Lung microvascular endothelial cell (primary cell): Measurements from ENCODE around the gene CACNA1S. TPM values are rescaled to one million over a fixed set of nuclear protein-coding genes. Genes with fewer than 3 reads are reported as not detected.

Experiments used
- DNase-seq, 2 donors: peaks; one replicate each; pipeline versions ENCODE4 v3.0.0 to v3.0.0-alpha.2; 2010; ENCODE audit warnings: low read depth in 2 of 2
- total RNA-seq: library from RNA; depleted of rRNA; stranded (reverse); fragments of >200 nt; gene quantifications from 2 replicates; pipeline ENCODE4 v1.2.1, GENCODE V29; 2014

CACNA1S gene
- total RNA-seq, result not detected in 2 replicates

DNA sequence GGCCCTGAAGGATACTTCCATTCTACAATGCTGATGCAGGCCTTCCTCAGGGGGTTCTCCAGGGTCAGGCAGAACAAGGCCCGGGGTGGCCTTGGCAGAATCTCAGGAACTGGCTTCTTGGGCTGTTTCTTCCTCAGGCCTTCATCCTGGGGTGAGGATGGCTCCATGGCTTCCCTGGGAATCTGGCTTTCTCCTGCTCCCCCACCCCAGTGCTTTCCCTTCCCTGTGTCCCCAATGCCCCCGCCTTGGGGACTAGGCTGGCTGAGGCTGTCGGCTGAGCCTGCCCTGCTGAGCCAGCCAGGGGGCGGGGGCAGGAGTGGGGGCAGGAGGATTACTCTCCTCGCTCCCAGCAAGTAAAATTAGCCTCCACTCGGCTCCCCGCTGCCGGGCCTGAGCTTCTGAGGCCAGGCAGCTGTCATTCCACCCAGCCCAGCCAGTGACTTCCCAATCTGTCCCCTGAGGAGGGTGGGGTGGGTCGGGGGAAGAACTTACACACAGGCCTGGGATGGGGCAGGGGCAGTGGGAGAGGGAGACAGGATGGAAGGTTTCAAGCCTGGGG, at the start of gene CACNA1S:
CACNA1S (minus strand) TSS at position 254 of the 559 bp plus-strand sequence; CDS start at position 167, 87 bp downstream.
- no peak for DNase-seq

DNA sequence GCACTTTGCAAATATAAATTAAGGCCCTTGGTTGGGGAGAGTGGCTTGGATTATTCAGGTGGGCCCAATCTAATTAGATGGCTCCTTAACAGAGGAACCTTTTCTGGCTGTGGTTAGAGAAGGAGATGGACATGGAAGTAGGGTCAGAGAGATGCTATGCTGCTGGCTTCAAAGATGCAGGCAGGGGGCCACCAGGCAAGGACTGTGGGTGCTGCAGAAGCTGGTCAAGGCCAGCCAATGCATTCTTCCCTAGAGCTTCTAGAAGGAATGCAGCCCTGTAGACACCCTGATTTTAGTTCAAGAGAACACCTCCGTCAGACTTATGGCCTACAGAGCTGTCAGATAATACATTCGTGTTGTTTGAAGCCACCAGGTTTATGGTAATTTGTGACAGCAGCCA, 45.7 kb upstream of the CACNA1S start:
- DNase-seq, result no peak

DNA sequence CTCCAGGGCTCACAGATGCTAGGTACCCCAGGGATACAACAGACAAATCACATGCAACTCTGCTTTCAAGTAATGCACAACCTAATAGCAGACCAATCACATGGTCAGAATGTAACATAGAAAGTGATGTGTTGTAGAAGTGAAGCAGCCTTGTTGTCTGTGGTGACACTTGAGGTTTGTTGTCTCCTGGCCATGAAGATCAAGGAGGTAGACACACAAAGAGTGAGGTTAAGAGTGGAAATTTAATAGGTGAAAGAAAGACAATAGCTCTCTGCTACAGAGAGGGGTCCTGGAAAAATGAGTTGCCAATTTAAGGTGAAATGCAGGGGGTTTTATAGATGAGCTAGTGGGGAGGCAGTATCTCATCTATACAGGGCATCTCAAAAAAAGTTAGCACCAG, 44.6 kb upstream of the CACNA1S start:
- DNase-seq, result no peak

DNA sequence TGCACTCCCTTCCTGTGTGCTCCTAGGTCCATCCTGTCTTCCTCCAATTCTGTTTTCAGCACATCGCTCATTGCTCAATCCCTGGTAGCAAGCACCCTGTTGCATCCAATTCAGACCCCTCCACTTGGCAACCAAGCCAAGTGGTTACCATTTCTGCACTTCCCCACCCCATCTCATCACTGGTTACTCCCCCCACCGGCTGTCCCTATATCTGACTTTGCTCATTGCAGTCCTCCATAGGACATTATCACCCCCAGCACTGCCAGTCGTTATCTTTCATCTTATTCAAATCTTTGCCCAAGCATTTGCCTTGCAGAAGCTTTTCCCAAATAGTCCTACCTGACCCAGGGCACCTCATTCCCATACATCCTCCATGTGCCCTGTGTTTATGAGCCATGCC, 44.1 kb upstream of the CACNA1S start:
- no peak for DNase-seq

DNA sequence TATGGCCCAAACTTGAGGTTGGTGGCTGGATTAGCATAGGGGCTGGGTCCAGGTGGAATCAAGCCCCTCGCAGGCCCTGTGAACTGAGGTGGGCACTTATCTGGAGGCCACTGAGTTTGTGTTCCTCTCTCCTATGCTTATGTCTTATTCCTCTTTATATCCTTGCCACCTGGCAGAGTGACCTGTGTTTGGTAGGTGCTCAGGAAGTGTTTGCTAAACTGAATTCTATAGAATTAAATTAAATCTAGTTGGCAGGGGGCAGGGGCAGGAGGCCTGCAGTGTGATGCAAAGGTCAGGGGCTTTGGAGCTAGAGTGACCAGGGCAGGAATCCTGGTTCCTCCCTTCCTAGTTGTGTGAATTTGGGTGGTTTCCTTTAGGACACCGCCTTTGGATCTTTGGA, 43.1 kb upstream of the CACNA1S start:
- no peak for DNase-seq

DNA sequence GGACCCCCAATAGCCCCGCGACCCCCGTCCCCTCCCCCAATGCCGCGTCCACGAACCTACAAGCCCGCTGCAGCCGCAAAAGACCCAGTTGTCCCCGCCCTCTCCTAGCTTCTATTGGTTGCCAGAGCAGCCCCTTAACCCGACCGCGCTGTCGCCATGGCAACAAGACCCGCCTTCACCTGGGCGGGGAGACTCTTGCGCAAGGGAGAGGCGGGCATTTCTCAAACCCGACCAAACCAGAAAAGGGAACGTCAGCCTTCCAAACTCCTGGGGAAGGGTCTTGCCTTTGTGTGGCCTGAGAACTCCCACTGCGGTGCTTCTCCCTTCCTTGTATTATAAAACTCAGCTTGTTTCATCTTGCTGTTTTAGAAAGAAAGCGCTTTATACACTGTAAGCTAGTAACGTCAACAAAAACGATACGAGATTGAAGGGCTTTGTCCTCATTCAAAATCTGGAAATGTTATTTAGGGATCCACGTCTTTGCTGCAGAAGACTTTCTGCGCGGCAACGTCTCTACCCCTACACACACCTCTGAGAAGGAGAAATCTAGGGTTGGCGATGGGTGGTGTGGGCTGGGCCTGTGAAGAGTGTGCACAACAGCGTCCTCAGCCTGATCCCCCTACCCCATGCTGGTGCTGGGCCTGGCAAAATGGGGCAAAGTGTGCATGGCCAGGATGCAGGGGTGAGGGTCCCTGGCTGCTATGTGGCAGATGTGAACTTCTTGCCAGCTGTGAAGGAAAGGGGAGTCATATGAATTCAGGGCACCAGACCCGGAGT, 42.4 kb upstream of the CACNA1S start, which contains the start of gene TMEM9:
TMEM9 (minus strand) TSS at position 86 of the 777 bp plus-strand sequence. CDS start 551 bp downstream, outside the sequence.
- peak; percentile 94 to 96 for DNase-seq

DNA sequence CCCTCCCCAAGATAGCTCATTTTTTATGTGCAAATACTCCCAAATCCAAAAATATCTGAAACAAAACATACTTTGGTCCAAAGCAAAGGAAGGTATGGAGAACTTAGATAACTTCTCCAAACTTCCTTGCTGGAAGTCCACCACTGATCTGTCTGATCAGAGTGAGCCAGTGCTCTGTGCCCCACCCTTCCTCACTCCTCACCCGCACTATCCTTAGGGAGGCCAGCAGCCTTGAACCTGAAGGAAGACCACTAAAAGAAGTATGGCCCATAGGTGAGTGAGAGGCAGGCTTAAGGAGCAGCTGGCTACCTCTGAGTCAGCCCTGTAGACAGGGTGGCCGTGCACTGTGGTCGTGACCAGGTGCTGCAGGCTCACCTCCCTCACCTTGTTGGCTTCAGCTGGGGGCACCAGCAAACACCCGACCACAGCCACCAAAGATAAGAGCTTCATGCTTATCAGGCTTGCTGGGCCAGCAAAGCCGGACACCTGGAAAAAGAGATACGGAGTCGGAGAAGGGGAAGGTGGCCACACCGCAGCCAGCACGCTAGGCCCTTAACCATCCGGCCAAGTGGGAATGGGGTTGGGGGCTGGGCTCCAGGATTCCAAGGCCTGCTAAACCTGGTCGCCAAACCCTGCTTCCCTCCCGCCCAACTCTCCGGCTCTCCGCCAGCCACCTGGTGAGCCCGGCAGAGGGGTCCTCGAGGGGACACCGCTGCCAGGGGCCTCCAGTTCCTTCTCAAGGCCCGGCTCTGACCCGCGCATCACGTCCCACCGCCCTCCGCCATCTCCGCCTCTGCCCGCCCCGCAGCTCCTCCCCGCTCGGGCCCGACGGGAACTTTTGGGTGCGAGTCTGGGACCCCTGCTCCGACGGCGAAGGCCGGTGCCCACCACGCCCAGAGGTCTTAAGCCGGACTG, 41.5 kb upstream of the CACNA1S start:
- no peak for DNase-seq

DNA sequence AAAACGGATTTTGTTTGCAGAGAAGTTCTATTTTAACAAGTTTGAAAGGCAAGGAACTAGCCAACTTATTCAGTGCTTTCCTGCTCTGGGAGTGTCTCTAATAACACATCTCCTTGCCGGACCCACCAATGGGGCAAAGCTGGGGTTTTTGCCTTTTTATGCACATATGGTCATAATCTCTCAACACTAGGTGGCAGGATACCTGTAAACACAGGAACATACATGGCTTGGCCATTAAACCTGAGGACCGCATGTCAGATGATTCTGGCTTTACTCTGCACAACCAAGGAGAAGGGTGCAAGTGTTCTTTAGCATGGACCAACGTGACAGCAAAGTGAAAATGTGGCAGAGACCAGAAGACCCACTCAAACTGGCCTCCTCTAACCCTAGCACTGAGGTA, 37.2 kb upstream of the CACNA1S start:
- peak; percentile 36 to 53 for DNase-seq

DNA sequence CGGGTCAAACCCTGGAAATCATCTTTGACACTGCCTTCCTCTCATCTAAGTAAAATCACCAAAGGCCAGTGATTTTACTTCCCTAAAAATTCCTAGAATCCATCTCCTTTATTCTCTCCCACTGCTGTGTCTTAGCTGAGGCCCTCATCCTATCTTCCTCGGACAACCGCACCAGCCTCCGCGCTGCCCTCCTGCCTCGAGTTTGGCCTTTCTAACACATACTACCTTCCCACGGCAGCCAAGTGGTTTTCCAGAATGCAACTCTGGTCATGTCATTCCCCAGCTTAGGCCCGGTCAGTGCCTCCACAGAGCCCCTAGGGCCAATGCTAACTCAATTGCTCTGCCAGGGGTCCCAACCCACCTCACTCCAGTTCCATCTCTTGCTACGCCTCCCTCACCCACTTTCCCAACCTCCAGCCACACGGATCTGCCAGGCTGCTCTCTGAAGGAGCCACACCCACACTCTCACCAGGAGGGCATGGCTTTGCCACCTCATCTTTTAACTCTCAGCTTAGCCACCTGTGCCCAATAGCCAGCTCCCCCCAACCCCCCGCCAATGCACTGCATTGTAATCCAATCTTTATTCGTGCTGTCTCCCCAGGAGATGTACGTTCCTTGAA, 35.3 kb upstream of the CACNA1S start:
- no peak for DNase-seq

DNA sequence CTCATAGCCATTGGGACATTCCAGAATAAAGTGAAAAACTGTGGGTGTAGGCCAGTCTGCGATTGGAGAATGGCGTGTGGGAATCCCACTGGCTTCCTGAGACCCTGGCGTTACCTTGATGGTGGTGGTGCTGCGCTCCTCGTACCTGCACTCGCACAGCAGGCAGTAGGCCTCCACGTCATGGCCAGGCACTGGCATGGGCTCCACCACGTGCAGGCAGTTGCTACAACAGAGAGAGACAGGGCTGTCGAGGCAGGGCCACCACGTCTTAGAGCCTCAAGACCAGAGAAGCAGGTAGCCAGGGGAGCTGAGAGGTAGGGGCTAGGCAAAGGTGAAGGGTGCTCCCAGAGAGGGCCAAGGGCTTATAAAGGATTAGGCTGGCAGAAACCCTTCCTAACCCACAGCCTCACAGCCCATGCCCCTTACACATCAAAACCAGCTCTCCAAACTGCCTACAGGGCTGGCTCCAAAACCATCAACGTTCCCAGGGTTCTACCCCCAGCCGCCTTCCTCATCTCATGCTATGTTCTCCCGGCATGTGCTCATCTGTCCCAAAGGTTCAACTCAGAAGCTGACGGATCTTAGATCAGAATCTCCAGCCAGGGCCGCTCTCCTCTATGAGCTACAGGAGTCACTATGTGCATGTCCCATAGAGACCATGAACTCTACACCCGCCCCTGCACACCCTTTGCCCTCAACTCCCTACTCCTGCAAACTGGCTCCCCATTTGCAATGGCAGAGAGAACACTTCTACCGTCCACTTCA, 34.6 kb upstream of the CACNA1S start:
- no peak for DNase-seq

DNA sequence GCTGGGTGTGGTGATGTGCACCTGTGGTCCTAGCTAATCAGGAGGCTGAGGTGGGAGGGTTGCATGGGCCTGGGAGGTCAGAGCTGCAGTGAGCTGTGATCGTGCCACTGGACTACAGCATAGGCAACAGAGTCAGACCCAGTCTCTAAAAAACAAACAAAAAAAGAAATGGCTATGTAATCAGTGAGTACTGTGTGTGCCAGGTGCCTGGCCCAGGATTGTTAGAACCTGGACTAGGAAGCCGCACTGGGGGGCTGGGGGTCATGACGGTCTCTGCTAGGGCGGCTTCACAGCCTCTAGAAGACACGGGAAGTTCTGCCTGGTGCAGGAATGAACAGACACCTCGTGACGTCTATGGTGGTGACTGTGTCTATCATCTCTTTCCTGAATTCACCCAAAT, 33.6 kb upstream of the CACNA1S start:
- no peak for DNase-seq

DNA sequence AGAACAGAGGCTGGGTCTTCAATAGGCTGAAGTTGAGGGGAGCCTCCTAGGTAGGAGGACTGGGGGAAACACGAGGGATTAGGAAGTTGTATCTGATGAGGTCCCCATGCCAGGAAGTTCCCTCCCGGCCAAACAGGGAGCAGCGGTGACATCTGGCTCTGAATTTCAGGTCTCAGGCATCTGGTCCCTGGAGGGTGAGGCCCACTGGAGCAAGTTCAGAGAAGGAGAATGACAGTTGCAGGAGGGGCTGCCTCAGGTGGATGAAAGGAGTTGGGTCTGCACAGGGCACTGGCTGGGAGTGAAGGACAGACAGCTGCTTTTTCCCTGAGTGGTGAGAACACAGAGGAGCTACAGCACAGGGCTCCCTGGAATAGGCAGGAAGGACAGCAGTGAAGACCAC, 32.9 kb upstream of the CACNA1S start:
- DNase-seq, result no peak

DNA sequence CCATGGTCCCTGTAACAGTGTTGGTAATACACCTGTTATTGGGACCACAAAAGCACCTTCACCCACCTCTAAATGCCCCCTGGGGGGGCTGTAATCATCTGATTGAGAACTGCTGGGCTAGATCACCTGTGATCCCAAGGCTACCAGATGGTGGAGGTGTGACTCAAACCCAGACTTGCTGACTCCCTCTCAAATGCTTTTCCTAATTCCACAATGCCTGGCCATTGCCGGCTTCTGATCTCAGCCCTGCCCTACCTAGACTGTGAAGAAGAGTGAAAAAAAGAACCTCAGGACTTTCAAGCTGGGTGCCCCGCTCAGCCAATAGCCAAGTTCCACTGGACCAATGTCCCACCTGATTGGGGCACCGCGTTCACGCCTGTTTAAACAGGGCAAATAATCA, 32.5 kb upstream of the CACNA1S start:
- DNase-seq, result no peak

DNA sequence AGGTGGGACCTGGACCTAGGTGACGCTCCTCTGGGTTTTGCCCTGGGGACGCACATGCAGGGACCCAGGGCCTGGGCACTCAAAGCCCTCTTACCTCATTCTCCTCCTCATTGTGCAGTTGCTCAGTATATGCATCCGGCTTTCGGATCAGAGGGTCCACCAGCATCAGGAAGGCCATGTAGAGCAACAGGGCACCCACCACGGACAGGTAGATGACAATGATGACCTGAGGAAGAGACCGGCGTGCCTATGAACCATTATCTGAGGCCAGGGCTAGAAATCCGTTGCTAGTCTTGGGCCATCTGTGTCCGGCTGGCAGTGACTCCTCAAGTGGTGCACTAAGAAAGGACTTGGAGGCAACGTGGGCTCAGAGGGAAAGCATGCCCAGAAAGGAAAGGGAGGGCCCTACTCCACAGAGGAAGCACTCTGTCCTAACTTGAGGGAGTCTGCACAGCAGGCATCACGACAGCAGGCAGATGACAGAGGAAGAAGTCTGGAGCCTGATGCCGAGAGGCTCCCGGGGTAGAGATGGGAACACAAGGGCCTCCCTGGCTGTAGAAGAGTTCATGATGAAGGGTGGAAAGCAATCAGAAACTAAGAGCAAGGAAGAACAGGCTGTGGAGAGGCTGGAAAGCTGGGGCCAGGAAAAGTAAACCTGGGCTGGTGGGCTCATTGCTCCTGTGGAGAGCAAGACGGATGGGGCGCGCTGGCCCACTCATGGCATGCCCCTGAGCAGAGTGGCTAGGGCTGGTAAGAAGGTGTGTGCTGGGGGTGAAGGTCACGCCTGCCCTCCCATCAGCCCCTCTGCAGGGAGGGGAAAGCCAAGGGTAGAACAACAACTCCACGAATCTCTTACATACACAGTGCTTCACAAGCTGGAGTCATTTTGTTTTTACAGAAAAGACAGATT, 31.8 kb upstream of the CACNA1S start:
- DNase-seq, result no peak

DNA sequence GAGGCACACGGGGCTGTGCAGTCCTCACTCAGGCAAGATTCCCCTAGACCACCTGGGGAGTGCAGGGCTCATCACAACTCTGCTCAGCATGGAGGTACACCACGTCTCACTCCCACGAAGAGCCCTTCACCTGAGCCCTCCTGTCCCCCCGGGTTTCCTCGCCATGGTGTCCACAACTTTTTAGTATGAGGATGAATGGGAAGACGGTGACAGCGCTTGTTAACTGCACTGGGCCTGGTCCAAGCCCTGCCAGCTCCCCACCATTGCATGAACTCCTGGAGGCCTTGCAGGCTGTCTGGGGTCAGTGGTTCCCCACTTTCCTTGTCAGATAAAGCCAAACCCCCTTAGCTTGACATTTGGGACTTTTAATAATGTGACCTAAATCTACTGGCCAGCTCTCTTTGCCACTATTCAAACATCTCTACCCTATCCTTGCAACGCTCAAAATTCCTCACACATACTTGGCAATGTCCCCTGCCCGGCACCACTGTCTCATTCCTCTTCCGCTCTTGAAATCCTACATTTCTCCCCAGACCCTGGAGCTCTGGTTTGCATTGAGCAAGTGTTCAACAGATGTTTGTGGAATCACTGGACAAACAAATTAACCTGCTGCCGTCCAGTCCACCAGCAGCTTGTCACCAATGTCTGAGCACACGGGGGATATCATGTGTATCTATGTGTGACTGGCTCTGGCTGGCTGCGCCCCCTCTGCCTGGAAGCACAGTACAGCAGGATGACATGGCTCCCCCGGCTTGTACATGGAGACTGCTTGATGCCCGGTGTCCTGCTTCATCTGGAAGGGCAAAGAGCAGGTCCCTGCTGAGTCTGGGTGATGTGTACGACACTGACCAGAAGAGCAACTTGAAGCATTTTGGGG, 30.9 kb upstream of the CACNA1S start:
- no peak for DNase-seq

DNA sequence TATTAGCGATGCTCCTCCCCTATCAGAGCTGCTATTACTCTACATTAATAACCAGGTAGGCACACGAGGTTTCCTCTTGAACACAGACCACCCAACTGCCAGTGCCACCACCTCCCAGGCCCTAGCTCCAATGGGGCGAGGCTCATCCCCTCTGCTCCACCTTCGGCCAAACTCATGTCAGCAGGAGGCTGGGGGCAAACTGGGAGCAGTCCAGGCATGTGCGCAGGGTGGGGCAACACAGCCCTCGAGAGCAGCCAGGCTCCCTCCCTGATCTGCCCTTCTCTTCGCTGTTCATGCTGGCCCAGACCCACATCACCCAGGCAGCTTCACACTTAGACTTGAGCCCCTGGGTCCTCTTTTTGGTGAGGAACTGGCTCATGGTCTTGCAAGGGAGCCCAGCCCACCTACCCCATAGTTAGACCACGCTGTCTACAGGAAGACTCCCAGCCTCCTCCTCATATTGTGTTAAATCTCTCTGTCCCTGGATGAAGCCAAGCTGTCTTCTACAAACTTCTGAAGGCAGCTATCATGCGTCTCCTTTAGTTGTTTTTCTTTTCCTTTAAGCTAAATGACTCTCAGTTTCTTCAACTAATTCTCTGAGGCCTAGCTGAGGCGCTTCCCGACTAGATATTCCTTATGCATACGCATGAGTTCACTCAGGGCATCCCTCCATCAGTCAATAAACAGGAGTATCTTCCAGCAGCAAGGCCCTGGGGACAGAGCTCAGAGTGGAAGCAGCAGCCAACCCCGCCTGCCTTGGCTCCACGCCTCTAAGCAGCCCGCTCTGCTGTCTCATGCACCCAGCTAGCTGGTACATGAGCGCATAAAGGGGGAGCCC, 30.0 kb upstream of the CACNA1S start:
- DNase-seq, result no peak

DNA sequence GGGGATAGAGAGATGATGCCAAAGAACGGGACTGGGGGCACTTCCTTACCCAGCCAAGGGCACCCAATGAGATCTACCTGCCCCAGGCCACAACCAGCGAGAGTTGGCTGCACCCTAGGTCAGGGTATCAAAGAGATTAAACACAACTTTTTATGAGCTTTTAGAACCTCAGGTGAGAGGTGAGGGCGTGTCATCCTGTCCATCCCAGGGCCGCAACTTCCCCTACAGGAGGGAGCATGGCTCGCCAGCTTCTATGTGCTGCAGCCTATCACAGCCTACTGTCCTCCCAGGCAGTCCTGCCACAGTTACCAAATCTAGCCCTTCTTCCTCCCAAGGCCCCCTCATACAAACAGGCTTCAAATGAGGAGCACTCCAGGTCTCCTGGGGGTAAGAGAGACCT, 29.2 kb upstream of the CACNA1S start:
- DNase-seq, result no peak

DNA sequence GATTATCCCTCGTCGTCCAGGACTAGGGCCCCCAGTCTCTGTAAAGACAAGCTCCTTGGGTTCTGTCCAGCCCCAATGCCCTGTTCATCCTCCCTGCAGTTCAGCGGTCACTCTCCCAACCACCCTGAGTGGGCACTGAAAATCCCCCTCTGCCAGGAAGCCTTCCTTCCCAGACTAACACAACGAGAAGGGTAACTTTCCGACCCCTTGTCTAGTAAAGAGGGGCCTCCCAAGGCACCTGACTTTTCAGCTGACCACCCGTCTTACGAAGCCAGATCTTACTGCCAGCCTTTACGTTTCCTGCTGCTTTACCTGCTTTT, 28.7 kb upstream of the CACNA1S start:
- no peak for DNase-seq
